ENCODE data around the gene KRTAP5-6.

The KRTAP5-6 gene

DNA sequence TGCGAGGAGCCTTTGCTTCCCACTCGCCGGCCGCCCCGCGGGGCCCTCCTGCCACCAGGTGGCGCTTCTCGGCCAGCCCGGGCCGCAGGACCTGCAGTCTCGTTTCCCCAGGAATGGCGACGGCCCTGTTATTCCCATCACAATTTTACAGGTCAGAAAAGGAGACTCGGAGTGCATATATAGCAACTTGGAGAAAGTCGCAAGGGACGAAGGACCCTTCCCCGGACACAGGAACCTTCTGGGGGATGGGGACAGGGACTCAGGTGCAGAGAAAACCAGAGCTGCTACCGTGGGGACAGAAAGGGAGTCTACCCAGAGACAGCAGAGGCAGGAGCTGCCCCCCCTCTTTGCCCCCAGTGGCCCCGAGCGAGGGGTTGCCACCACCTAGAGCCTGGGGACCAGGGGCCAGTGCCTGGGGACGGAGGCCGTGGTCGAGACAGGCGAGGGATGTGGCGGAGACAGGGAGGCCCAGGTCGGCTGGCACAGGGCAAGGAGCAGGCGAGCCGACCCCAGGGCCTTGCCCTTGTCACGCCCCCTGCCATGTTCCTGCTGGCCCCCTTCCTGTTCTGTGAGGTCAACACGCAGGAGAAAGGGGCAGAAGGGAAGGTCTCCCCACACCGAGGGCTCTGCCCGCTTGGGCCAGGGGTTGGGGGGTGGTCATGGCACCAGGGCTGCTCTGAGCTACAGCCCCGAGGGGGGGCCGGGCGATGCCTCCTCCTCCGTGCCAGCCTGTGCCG is 3.5 kb upstream of the KRTAP5-6 start:
- H3K27me3 ChIP-seq, result peaks cover 0 to 10% of the 10 kb centered on the region in 2 donors
- no peaks in the 10 kb centered on the region for H3K36me3 ChIP-seq
- TF ChIP-seq, protein P1, sequence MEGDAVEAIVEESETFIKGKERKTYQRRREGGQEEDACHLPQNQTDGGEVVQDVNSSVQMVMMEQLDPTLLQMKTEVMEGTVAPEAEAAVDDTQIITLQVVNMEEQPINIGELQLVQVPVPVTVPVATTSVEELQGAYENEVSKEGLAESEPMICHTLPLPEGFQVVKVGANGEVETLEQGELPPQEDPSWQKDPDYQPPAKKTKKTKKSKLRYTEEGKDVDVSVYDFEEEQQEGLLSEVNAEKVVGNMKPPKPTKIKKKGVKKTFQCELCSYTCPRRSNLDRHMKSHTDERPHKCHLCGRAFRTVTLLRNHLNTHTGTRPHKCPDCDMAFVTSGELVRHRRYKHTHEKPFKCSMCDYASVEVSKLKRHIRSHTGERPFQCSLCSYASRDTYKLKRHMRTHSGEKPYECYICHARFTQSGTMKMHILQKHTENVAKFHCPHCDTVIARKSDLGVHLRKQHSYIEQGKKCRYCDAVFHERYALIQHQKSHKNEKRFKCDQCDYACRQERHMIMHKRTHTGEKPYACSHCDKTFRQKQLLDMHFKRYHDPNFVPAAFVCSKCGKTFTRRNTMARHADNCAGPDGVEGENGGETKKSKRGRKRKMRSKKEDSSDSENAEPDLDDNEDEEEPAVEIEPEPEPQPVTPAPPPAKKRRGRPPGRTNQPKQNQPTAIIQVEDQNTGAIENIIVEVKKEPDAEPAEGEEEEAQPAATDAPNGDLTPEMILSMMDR (IDR thresholded peaks at IDR 0.05), result peak; percentile 90 to 91
- peak overlapping the region in 1 of 2 donors; percentile 48 for H3K4me3 ChIP-seq
- intact Hi-C loops (cut with DNase I; ENCODE audit: low total_unique reads), result loop anchor here (2.0 to 10.0 kb wide), 3 partner anchors 41 to 139 kb away; no protein-coding TSS in a partner anchor
- peak; percentile 74 to 81 for DNase-seq
- H3K27ac ChIP-seq, result peak overlapping the region; percentile 35 to 57
- H3K4me1 ChIP-seq, result peaks cover 0 to 19% (median 10%) of the 10 kb centered on the region in 4 donors
- no peaks in the 10 kb centered on the region for H3K9me3 ChIP-seq

DNA sequence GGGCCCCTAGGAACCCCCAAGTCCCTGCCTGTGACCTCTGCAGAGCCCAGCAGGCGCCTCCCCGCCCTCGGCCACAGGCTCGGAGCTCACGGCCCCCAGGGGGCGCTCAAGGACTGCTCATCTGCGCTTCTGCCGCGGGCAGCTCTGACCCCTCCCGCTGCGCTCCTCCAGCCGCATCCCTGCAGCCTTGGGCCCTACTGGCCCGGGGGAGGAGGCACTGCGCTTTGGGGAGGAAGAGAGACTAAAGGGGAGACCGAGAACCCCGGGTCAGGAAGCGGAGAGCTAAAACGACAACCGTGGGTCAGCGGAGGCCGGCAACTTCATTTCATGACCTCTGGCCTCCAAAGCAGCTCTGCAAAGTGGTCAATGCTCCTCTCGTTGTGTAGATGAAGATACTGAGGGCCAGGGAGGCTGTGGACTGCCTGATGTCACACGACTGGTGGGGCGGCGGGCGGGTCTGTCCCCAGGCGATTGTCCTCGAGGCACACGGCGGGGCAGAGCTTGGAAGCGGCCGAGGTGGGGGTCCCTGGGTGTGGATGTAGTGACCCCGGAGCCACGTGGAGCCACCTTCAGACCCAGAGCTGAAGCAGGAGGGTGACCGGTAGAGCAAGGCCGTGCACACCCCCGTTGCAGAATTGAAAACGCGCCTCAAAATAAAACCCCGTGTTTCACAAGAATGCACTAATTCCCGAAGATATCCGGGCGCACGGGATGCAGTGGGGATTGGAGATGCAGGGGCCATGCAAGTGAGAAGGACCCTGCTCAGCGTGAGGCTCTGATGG is 2.7 kb upstream of the KRTAP5-6 start:
- peak; percentile 74 to 88 for DNase-seq
- TF ChIP-seq, protein P1 (IDR thresholded peaks at IDR 0.05), result peak; percentile 94 to 97
- H3K4me3 ChIP-seq, result peak overlapping the region in 1 of 2 donors; percentile 48
- H3K27ac ChIP-seq, result peak overlapping the region; percentile 35 to 57
- intact Hi-C loops (cut with DNase I; ENCODE audit: low total_unique reads), result loop anchor here (5.0 to 10.0 kb wide), 2 partner anchors 42 to 81 kb away; no protein-coding TSS in a partner anchor
- H3K4me1 ChIP-seq, result peaks cover 0 to 19% (median 10%) of the 10 kb centered on the region in 4 donors
- H3K36me3 ChIP-seq, result no peaks in the 10 kb centered on the region
- no peaks in the 10 kb centered on the region for H3K9me3 ChIP-seq
- peaks cover 0 to 8% of the 10 kb centered on the region in 2 donors for H3K27me3 ChIP-seq

GRCh38 chr11:1694846-1695547 is 2.0 kb upstream of the KRTAP5-6 start:
- Histone ChIP-seq H3K4me3 (no peak overlapping the region), H3K27ac (no peak overlapping the region), H3K4me1 (peaks cover 0 to 19% (median 10%) of the 10 kb centered on the region in 4 donors), H3K27me3 (peaks cover 0 to 9% of the 10 kb centered on the region in 2 donors), H3K9me3 (no peaks in the 10 kb centered on the region), H3K36me3 (no peaks in the 10 kb centered on the region)
- peak in 1 of 2 donors; percentile 63 for DNase-seq
- intact Hi-C loops (cut with DNase I; ENCODE audit: low total_unique reads), result loop anchor here (5.0 to 10.0 kb wide), 2 partner anchors 43 to 80 kb away; no protein-coding TSS in a partner anchor
- TF ChIP-seq, protein P1 (IDR thresholded peaks at IDR 0.05), result no peak

GRCh38 chr11:1695548-1696108 is 1.4 kb upstream of the KRTAP5-6 start:
- H3K4me1 ChIP-seq, result peaks cover 0 to 19% (median 10%) of the 10 kb centered on the region in 4 donors
- no peaks in the 10 kb centered on the region for H3K36me3 ChIP-seq
- TF ChIP-seq, protein P1 (IDR thresholded peaks at IDR 0.05), result no peak
- no peak overlapping the region for H3K4me3 ChIP-seq
- H3K9me3 ChIP-seq, result no peaks in the 10 kb centered on the region
- H3K27ac ChIP-seq, result no peak overlapping the region
- DNase-seq, result no peak
- intact Hi-C loops (cut with DNase I; ENCODE audit: low total_unique reads), result loop anchor here (10.0 kb wide), 1 partner anchor 79 kb away; no protein-coding TSS in a partner anchor
- peaks cover 0 to 13% of the 10 kb centered on the region in 2 donors for H3K27me3 ChIP-seq

GRCh38 chr11:1699771-1700170 is 2.8 kb downstream of the KRTAP5-6 start:
- peaks cover 0 to 9% of the 10 kb centered on the region in 2 donors for H3K27me3 ChIP-seq
- peaks cover 0 to 4% (median 1%) of the 10 kb centered on the region in 4 donors for H3K4me1 ChIP-seq
- H3K27ac ChIP-seq, result no peak overlapping the region
- intact Hi-C loops (cut with DNase I; ENCODE audit: low total_unique reads), result loop anchor here (10.0 kb wide), 1 partner anchor 75 kb away; no protein-coding TSS in a partner anchor
- no peaks in the 10 kb centered on the region for H3K9me3 ChIP-seq
- H3K4me3 ChIP-seq, result no peak overlapping the region
- H3K36me3 ChIP-seq, result no peaks in the 10 kb centered on the region
- TF ChIP-seq, protein P1 (IDR thresholded peaks at IDR 0.05), result no peak
- no peak for DNase-seq
